Mesenteric fat pad (tissue), 1 donor: ENCODE measurements around the gene MAP4. TPM values are rescaled to one million over a fixed set of nuclear protein-coding genes. Genes with fewer than 3 reads are reported as not detected.

Source experiments
- DNase-seq: peaks from one replicate; pipeline ENCODE4 v3.0.0-alpha.2; 2020; ENCODE audit warnings: low spot score
- total RNA-seq: library from RNA; stranded (reverse); fragmentation: NEBNext Ultra II Directional; extraction: Animal tissue kit (Norgen Biotek cat#: 25700); gene quantifications from one replicate; pipeline ENCODE4 v1.2.1, GENCODE V29; 2021
- donor health status: DM: yes; HTN: yes; CAD: no.

The MAP4 gene
- total RNA-seq, 1 donor from 2014 or later, result 303 TPM

DNA sequence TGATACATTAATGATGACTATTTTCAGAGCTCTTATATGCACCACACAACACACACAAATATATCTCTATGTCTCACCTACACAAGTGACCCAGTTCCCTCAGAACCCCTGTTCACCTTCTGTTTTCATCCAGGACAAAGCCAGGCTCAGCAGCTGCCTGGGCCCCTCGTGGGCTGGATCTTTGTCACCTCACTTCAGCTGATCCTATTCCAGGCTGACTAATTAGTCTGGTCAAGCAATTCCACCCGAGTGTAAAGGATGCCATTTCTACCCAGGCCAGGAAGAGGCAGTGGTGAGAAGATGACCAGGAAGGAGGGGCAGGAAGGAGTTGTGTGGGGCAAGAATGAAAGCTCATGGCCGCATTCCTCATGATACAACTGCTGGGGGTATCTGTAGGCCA lies 151.0 kb downstream of the MAP4 start:
- DNase-seq, result peak; percentile 18

DNA sequence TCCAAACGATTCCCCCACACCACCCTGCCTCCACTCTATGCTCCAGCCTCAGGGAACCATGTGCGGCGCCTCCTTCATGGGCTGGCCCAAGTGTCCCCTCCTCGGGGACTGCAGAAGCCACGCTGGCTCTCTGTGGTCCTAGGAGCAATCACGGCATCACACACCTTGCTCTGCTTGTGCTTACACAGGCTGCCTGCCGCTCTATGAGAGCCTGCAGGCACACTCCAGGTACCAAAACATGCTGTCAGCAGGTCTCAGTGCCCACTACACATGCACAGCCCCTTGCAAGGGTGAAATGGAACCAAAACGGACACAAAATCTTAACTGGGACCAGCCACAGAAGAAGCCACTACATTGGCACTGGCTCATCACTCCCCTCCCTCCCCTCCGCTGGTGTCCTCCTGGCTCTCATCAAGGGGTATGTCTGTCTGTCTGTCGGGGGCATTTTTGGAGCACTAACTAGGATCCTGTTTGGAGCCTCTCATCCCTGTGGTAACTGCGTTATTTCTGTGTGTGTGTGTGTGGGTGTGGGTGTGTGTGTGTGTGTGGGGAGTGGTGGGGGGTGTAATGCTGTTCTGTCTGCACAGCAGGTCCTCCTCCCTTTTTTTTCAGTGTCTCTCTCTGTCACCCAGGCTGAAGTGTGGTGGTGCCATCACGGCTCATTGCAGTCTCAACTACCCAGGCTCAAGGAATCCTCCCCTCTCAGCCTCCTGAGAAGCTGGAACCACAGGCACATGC lies 152.7 kb downstream of the MAP4 start:
- DNase-seq, result peak; percentile 57

DNA sequence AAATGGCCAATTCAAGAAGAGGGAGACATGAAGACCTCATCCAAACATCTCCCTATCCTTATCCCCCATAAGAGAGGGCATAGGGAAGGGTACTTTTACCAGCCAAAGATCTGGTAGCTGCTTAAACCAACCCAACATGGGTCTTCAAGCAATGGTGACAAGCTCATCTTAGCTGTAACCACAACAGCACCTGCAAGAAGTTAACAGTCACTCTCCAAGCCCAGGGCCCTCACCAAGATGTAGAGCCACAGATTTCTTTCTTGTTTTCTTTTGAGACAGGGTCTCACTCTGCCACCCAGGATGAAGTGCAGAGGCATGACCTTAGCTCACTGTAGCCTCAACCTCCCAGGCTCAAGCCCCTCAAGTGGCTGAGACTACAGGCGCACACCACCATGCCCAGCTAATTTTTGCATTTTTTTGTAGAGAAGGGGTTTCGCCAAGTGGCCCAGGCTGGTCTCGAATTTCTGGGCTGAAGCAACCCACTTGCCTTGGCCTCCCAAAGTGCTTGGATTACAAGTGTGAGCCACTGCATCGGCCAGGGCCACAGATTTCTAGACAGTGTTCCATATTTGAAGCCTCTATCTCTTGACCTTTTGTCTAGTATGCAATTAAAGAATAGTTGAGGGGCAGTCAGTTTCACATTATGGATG lies 156.1 kb downstream of the MAP4 start:
- peak; percentile 53 for DNase-seq

DNA sequence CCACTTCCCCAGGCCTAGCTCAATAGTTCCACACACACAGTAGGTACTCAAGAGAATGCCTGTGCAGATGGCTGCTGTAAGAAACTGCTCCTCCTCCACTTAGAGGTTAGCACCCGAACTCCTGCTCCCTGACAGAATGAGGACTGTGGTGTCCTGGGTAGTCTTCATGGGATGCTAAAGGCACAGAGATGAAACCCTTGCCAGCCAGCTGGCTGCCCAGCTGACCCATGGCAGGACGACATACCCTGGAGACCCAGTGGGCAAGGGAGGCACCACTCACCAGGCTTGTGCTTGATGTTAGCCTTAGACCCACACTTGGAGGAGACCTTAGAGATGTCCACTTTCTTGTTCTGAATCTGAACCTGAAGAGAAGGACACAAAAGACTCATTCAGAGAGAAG lies 159.1 kb downstream of the MAP4 start:
- no peak for DNase-seq

DNA sequence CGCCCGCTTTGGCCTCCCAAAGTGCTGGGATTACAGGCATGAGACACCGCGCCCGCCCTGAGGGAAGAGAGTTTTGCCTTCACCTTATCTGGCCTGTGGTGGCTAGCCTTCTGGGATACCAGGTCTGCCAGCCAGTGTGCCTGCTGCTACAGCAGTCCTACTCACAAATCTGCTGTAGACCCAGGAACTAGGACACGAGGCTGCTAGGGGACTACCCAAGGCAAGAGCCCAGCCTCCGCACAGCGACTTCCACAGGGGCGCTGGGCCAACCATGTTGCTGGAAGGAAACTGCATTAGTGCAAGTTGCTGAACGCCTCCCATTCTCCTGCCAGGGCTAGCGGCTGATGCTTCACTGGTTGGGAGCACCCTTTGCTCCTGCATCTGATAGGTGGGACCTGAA lies 159.5 kb downstream of the MAP4 start:
- no peak for DNase-seq

DNA sequence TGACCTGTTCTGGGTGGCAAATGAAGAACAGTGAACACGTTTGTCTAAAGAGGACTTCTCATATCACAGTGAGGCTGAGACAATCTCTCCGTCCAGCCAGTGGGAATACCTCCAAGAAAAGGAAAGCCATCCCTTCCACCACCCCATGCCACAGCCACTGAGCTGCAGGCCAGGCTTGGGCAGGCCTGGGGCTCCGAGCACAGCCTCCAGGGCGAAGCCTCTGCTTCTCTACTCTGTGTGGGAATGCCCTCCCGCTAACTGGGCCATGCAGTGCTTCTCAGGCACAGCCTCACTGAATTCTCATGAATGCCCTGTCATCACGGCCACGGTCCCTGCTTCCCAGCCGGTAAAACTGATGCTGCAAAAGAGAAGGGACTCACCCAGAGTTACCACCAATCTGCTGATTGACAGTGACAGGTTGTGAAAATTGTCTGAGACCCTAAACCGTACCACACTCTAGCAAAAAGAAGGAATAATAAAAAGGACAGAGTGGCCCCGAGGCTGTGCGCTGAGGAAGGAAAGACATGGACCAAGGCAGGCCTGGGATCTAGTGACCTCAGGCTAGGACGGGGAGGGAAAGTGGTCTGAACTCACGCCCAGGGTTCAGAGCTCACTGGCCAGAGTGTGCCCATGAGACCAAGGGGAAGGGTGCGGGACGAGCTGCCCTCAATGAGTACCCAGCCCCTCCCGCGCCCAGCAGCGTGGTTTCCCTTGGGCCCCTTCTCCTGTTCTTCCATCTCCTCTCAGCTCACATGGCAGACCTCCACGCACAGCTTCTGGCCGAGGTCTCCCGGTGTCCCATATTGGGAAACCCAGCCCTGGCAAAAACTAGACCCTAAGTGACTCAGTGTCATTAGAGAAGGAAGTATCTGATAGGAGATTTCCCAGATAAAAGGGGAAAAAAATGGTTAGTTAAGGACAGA lies 160.5 kb downstream of the MAP4 start:
- DNase-seq, result no peak

DNA sequence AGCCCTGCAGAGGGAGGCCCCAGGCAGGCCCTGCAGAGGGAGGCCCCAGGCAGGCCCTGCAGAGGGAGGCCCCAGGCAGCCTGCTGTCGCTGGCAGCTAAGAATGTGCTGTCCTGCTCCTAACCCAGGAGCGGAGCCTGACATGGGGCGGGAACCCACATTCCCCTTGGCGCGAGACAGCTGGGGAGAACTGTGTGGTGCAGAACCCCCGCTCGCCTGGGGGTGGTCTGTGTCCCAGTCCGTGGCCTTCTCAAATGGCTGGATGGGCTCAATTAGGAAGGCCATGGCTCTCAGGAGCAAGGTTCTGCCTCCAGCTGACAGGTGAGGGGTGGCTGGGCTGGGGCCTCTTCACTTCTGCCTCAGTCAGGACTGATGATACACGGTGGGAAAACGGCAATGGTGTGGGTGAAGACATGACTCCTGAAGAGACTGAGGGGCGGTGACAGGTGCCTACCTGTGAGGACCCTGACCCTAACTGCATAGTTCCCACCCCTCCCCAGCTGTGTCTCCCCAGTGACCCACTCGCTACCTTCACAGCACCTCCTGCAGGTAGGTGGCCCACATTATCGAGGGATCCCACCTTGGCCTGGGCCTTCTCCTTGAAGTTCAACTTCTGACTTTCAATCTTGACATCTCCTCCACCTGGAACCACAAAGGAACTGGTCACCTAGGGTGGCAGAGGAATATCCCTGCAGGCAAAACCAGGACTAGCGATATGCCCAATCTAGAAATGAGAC lies 161.3 kb downstream of the MAP4 start:
- DNase-seq, result no peak

DNA sequence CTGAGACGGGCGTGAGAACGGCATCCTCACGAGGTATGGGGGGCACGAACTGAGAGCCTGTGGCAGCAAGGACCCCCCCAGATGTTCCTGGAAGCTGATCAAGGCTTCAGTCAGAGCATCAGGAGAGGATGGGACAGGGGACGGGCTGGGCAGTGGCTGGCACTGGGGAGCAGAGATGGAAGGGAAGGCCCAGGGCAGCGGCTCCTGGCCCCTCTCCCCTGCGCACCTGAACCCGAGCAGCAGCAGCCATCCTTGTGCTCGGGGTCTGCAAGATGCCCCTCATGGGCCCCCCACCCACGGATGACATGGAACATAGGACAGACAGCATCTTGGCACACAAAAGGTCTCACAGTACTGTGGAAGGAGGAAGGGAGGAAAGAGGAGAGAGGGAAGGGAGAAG lies 161.9 kb downstream of the MAP4 start:
- no peak for DNase-seq

DNA sequence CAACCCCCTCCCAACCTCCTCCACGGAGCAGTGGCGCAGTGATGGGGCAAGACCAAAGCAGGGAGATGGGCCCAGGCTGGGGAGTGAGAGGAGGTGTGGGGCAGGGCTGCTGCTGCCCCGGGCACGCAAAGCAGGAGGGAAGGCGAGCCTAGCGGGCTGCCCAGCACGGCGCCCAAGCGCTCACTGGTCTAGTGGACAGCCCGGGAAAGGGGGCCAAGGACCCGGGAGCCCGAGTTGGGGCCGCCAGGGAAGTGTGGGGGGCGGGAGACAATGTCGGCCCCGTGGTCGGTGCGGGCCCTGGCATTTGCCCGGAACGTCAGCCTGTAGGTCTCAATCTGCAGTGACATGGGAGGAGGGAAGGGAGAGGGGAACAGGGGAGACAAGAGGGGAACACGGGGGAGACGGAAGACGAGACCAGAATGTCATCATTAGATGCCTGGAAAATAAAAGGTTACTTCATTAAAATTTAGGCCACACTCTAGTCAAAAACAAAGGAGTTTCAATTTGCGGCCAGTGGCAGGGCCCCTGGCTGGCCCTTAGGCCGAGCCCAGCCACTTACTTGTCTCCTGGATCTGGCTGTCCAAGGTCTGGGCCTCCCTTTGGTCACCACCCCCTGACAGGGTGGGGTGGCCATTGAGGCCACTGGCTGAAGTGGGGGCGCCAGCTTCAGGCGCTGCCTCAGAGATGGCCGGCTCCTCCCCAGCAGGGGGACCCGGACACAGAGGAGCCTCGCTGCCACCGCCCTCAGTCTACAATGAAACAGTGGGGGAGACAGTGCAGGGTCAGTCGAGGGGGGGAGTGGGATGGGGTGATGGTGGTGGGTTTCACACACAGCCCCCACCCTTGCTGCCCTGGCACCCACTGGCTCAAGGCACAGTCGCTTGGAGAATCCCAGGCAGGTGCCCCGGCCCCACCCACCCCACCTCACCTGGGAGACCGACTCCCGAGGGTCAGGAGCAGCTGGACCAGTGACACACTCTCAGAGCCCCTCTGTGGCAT lies 163.3 kb downstream of the MAP4 start:
- no peak for DNase-seq

DNA sequence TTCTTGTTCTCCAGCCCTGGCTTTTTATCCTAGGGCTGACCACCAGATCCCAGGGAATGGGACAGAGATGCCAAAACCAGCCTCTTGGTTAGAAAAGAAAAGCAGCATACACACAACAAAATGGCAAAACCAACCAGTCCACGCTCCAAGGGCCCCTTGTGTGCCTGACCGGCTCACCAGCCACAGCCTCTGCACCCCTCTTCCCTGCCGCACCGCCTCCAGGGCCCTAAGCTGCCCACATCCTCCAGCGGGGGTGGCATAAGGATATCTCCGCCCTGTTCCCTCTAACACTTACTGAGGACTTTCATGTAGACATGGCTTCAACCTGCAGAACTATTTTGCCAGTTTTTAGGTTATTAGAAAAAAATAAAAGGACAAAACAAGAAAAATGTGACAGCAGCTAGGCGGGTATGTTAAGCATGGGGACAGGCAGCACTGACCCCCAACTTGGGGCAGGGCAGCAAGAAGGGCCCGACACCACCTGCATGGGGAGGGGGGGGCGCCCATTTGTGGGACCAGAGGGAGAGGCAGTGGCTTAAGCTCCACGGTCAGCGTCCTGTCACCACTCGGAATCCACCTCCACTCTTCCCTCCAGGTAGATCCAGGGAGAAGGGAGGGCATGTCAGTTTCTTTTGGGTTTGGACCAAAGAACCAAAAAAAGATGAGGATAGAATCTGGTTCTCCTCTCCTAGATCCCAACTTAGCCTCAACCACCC lies 164.2 kb downstream of the MAP4 start:
- no peak for DNase-seq

DNA sequence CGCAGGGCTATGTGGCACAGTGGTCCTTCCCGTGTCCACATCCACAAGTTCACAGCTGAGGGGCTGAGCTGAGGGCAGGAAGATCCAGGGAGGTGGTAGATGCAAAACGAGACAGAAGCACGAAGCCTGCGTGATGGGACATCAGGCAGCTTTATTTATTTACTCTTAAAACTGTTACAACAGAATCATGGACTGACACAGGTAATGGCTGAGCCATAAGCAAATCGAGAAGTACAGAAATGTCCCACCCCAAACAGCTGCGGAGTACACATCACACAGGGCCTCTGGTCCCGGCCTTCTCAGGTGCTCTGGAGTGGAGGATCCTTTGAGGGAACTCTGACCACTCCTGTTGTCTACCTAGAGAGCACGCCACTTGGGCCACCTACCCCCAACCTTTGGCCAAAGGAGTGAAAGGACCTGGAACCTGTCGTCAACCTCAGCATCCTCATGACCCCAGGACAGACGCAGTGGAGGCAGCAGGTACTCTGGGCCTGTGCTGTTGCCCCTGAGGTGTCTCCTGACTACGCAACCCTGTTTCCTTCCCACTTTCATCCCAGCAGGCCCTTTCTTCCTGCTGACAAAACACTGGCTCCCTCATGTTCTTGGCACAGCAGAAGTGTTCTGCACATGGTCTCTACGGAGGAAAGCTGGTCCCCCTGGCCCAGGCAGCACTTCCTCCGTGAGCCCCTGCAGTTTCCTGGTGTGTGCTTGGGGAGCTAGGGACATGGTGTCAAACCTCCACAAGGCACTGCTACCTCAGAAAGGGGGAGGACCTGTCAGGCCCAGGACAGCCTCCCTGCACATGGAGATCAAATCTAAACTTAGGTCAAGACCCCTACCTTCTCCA lies 165.4 kb downstream of the MAP4 start:
- no peak for DNase-seq

DNA sequence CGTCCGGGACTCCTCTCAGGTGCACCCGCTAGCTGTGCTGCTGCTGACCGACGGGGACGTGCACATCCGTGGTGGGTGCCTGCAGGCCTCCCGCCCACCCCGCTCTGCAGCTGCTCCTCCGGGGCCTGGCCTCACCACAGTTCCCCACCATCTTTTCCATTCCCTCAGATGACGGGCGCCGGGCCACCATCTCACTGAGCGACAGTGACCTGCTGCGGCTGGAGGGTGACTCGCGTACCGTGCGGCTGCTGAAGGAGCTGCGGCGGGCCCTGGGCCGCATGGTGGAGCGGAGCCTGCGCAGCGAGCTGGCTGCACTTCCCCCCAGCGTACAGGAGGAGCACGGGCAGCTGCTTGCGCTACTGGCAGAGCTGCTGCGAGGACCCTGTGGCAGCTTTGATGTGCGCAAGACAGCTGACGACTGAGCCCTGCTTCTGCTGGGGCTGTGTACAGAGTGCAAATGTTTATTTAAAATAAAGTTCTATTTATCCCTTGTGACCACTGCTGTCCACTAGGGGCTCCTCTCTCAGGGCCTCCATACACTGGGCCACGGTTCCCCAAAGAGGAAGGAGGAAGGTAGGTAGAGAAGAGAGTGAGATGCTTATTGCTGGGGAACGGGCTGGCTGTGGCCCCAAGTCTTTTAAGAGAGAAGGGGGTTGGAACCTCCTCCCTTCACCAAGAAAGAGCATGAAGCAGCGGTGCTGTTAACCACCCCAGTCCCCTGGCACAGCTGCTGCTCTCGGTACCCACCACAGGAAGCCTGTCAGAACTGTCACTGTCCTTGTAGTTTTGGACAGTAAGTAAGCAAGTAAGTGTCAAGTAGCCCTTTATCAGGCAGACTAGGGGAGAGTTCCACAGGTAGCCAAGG lies 166.3 kb downstream of the MAP4 start:
- DNase-seq, result no peak

DNA sequence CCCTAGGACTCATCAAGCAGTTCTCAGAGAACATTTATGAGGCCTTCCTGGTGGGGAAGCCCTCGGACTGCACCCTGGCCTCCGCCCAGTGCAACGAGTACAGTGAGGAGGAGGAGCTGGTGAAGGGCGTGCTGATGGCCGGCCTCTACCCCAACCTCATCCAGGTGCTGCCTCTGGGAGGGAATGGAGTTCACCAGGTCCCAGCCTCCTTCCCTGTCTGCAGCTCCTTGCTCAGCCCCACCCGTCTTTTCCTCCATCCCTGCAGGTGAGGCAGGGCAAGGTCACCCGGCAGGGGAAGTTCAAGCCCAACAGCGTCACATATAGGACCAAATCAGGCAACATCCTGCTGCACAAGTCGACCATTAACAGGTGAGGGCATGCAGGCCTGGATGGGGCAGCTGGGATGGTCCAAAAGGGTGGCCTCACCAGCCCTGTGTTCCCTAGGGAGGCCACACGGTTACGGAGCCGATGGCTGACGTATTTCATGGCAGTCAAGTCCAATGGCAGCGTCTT lies 167.0 kb downstream of the MAP4 start:
- DNase-seq, result no peak

DNA sequence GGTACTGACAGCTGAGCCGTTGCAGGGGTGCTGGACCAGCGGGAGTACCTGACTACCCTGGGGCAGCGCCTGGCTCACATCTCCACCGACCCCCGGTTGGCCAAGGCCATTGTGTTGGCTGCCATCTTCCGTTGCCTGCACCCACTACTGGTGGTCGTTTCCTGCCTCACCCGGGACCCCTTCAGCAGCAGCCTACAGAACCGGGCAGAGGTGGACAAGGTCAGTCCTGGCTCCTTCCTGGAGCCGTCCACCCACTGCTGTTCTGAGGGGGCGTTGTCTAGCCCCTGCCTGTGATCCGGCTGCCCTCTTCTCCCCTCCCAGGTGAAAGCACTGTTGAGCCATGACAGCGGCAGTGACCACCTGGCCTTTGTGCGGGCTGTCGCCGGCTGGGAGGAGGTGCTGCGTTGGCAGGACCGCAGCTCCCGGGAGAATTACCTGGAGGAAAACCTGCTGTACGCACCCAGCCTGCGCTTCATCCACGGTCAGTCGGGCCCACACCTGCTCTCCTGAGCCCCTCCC lies 167.6 kb downstream of the MAP4 start:
- no peak for DNase-seq

DNA sequence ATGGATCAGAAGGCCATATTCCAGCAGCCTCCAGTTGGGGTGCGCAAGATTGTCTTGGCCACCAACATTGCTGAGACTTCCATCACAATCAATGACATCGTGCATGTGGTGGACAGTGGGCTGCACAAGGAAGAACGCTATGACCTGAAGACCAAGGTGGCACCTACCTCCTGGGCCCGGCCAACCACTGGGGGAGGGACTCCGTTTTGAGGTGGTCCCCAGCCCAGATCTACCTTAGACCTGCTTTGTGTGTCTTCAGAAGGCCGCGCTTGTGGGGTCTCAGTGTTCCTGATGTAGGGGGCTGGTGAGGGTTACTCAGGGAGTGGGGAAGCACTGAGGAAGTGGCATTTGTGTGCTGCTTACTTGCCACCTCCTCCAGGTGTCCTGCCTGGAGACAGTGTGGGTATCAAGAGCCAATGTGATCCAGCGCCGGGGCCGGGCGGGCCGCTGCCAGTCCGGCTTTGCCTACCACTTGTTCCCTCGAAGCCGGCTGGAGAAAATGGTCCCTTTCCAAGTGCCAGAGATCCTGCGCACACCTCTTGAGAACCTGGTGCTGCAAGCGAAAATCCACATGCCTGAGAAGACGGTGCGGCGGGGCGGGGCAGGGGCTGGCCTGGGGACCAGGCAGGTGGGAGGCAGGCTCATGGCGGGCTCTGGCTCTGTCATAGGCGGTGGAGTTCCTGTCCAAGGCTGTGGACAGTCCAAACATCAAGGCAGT lies 168.3 kb downstream of the MAP4 start:
- DNase-seq, result no peak

DNA sequence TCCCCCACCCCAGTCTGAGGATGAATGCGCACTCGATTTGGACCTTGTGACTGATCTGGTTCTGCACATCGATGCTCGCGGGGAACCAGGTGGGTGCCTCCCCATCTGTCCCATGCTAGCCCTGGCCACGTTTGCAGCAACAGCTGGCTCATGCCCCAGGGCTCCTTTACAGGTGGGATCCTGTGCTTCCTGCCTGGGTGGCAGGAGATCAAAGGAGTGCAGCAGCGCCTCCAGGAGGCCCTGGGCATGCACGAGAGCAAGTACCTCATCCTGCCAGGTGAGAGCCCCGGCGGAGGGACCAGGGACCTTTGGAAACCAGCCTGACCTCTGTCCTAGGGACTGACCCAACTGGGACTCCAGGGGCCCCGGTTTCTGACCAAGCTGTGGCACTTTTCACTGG lies 169.0 kb downstream of the MAP4 start:
- DNase-seq, result no peak
